Glutamatergic neuron (in vitro differentiated cells): ENCODE results near the gene SEMA7A. TPM values are rescaled to one million over a fixed set of nuclear protein-coding genes. Genes with fewer than 3 reads are reported as not detected.
A peak's percentile ranks its signal among the peaks of the same experiment; 100 is the strongest.

Experiments used
- DNase-seq: peaks from one replicate; pipeline ENCODE4 v3.0.0; 2022
- H3K27ac Mint-ChIP-seq: one replicate; pipeline ENCODE4 v1.8.0; 2020; ENCODE audit warnings: mild to moderate bottlenecking, mixed read lengths, inconsistent platforms; ENCODE audit not compliant: unreplicated experiment
- H3K27me3 Mint-ChIP-seq: one replicate; pipeline ENCODE4 v1.8.0; 2020; ENCODE audit warnings: mild to moderate bottlenecking, moderate library complexity, mixed read lengths, inconsistent platforms; ENCODE audit not compliant: unreplicated experiment
- H3K36me3 Mint-ChIP-seq: one replicate; pipeline ENCODE4 v1.8.0; 2020; ENCODE audit warnings: mild to moderate bottlenecking, mixed read lengths, inconsistent platforms; ENCODE audit not compliant: unreplicated experiment
- H3K4me1 Mint-ChIP-seq: one replicate; pipeline ENCODE4 v1.8.0; 2020; ENCODE audit warnings: mild to moderate bottlenecking, low read depth, mixed read lengths, inconsistent platforms; ENCODE audit not compliant: unreplicated experiment
- H3K4me3 Mint-ChIP-seq: one replicate; pipeline ENCODE4 v1.8.0; 2020; ENCODE audit warnings: mild to moderate bottlenecking, mixed read lengths, inconsistent platforms; ENCODE audit not compliant: unreplicated experiment
- H3K9me3 Mint-ChIP-seq: one replicate; pipeline ENCODE4 v1.8.0; 2020; ENCODE audit warnings: mild to moderate bottlenecking, moderate library complexity, mixed read lengths, inconsistent platforms; ENCODE audit not compliant: unreplicated experiment
- CTCF ChIP-seq: fragments of 200-600 bp; sonication (generic); IDR thresholded peaks from one replicate; pipeline ENCODE4 v1.5.0; 2021; ENCODE audit not compliant: partially characterized antibody, unreplicated experiment
- total RNA-seq: library from RNA; stranded (reverse); fragmentation: NEBNext Ultra II Directional; extraction: Animal tissue kit (Norgen Biotek cat#: 25700); gene quantifications from one replicate; pipeline ENCODE4 v1.2.1, GENCODE V29; 2021; ENCODE audit not compliant: unreplicated experiment

SEMA7A gene
- total RNA-seq, 1 donor from 2014 or later, result 16.2 TPM

GRCh38 chr15:74443100-74443909 is 9.5 kb upstream of the SEMA7A start:
- no peak for TF ChIP-seq CTCF
- Mint-ChIP-seq H3K4me3 (no peak overlapping the region), H3K27ac (no peak overlapping the region), H3K4me1 (peaks cover 3% of the 10 kb centered on the region), H3K27me3 (peaks cover 7% of the 10 kb centered on the region), H3K36me3 (no peaks in the 10 kb centered on the region), H3K9me3 (peaks cover 2% of the 10 kb centered on the region)
- DNase-seq, result no peak

GRCh38 chr15:74442604-74443003 is 8.8 kb upstream of the SEMA7A start:
- no peak overlapping the region for H3K4me3 Mint-ChIP-seq
- TF ChIP-seq CTCF, result no peak
- no peaks in the 10 kb centered on the region for H3K36me3 Mint-ChIP-seq
- H3K27me3 Mint-ChIP-seq, result peaks cover 7% of the 10 kb centered on the region
- peaks cover 3% of the 10 kb centered on the region for H3K4me1 Mint-ChIP-seq
- no peak for DNase-seq
- peaks cover 2% of the 10 kb centered on the region for H3K9me3 Mint-ChIP-seq
- H3K27ac Mint-ChIP-seq, result no peak overlapping the region

- Mint-ChIP-seq H3K36me3 (no peaks in the 10 kb centered on the region), H3K4me1 (peaks cover 3% of the 10 kb centered on the region), H3K27ac (no peak overlapping the region), H3K4me3 (no peak overlapping the region), H3K9me3 (peaks cover 2% of the 10 kb centered on the region), H3K27me3 (peaks cover 7% of the 10 kb centered on the region)
- no peak for DNase-seq
- no peak for TF ChIP-seq CTCF
Measured at GRCh38 chr15:74442063-74442462, 8.3 kb upstream of the SEMA7A start.

- Mint-ChIP-seq H3K27ac (no peak overlapping the region), H3K4me3 (no peak overlapping the region), H3K9me3 (peaks cover 2% of the 10 kb centered on the region), H3K36me3 (no peaks in the 10 kb centered on the region), H3K27me3 (peaks cover 7% of the 10 kb centered on the region), H3K4me1 (peaks cover 3% of the 10 kb centered on the region)
- TF ChIP-seq CTCF, result no peak
- no peak for DNase-seq
Measured at GRCh38 chr15:74441248-74441941, 7.6 kb upstream of the SEMA7A start.

- no peak overlapping the region for H3K27ac Mint-ChIP-seq
- H3K27me3 Mint-ChIP-seq, result peaks cover 15% of the 10 kb centered on the region
Measured at GRCh38 chr15:74438721-74439316, 5.1 kb upstream of the SEMA7A start.

More at GRCh38 chr15:74438721-74439316, 5.1 kb upstream of the SEMA7A start:
- H3K4me3 Mint-ChIP-seq, result no peak overlapping the region
- DNase-seq, result peak; percentile 83
- peaks cover 11% of the 10 kb centered on the region for H3K4me1 Mint-ChIP-seq
- no peaks in the 10 kb centered on the region for H3K36me3 Mint-ChIP-seq
- no peaks in the 10 kb centered on the region for H3K9me3 Mint-ChIP-seq
- peak; percentile 85 for TF ChIP-seq CTCF
